IMR-90 (cell line): ENCODE measurements around the gene TPM3. TPM values are rescaled to one million over a fixed set of nuclear protein-coding genes. Genes with fewer than 3 reads are reported as not detected.

Source experiments
- ATAC-seq: fragments of 200-7000 bp; cut with Tn5 transposase; 2 replicates; pipeline ENCODE4 v1.9.1; 2020; ENCODE audit warnings: low read depth, mild to moderate bottlenecking, moderate library complexity
- BruUV-seq: library from RNA; stranded (reverse); fragments of 400-500 nt; replicated peaks from 2 replicates; lab custom pipeline; 2021; lab: Mats Ljungman, UMichigan
- CTCF ChIA-PET: fragments of 300-600 bp; formaldehyde crosslinking; extraction: SDS; loops from one replicate; lab custom pipeline; 2021; ENCODE audit warnings: antibody characterized with exemption; lab: Yijun Ruan, JAX
- POLR2A ChIA-PET: fragments of 300-600 bp; sonication (Branson Sonifier 250); formaldehyde crosslinking; loops from one replicate; lab custom pipeline; 2022; ENCODE audit warnings: antibody characterized with exemption; ENCODE audit not compliant: unreplicated experiment; lab: Charles Lee
- DNase-seq: peaks from one replicate; pipeline ENCODE4 v3.0.0; 2013
- H2AFZ ChIP-seq: replicated peaks from 2 replicates; pipeline ENCODE3; 2013; ENCODE audit warnings: low read length, mild to moderate bottlenecking; ENCODE audit not compliant: poor library complexity
- H2AK5ac ChIP-seq: 2 replicates; pipeline ENCODE4 v1.6.1; 2013; ENCODE audit warnings: low read depth, low read length, inconsistent platforms
- H2AK9ac ChIP-seq: replicated peaks from 2 replicates; pipeline ENCODE3; 2013; ENCODE audit warnings: mild to moderate bottlenecking, low read depth, low read length, moderate library complexity; ENCODE audit not compliant: poor library complexity
- H2BK120ac ChIP-seq: 2 replicates; pipeline ENCODE4 v1.6.1; 2013; ENCODE audit warnings: low read depth, low read length, inconsistent platforms
- H2BK15ac ChIP-seq: 3 replicates; pipeline ENCODE4 v1.6.1; 2013; ENCODE audit warnings: low read depth, low read length, inconsistent platforms
- H2BK20ac ChIP-seq: 2 replicates; pipeline ENCODE4 v1.6.1; 2013; ENCODE audit warnings: low read depth, mild to moderate bottlenecking, inconsistent platforms, low read length, moderate library complexity
- H2BK5ac ChIP-seq: 2 replicates; pipeline ENCODE4 v1.6.1; 2013; ENCODE audit warnings: mild to moderate bottlenecking, low read depth, low read length, inconsistent platforms; ENCODE audit not compliant: poor library complexity, severe bottlenecking
- H3K14ac ChIP-seq: replicated peaks from 2 replicates; pipeline ENCODE4 v1.6.1; 2013; ENCODE audit warnings: low read depth, low read length, inconsistent platforms
- H3K18ac ChIP-seq: 2 replicates; pipeline ENCODE4 v1.6.1; 2013; ENCODE audit warnings: low read depth, low read length, control low read depth
- H3K23ac ChIP-seq: 2 replicates; pipeline ENCODE4 v1.6.1; 2013; ENCODE audit warnings: low read depth, low read length, inconsistent platforms
- H3K27ac ChIP-seq: 2 replicates; pipeline ENCODE4 v1.5.1; 2013; ENCODE audit warnings: mild to moderate bottlenecking, control low read depth, low read length; ENCODE audit not compliant: insufficient read depth
- H3K27me3 ChIP-seq: 2 replicates; pipeline ENCODE4 v1.6.1; 2013; ENCODE audit warnings: low read length; ENCODE audit not compliant: control insufficient read depth, insufficient read depth
- H3K36me3 ChIP-seq: 2 replicates; pipeline ENCODE4 v1.6.1; 2013; ENCODE audit warnings: low read length, mixed read lengths; ENCODE audit not compliant: control insufficient read depth, insufficient read depth
- H3K4ac ChIP-seq: 2 replicates; pipeline ENCODE4 v1.6.1; 2013; ENCODE audit warnings: low read depth, low read length, inconsistent platforms
- H3K4me1 ChIP-seq: 2 replicates; pipeline ENCODE4 v1.6.1; 2013; ENCODE audit warnings: low read length, mixed read lengths; ENCODE audit not compliant: control insufficient read depth, insufficient read depth
- H3K4me2 ChIP-seq: 2 replicates; pipeline ENCODE4 v1.6.1; 2013; ENCODE audit warnings: low read depth, mild to moderate bottlenecking, control low read depth, low read length, moderate library complexity
- H3K4me3 ChIP-seq: 2 replicates; pipeline ENCODE4 v1.5.1; 2013; ENCODE audit warnings: low read depth, mild to moderate bottlenecking, control low read depth, low read length, moderate library complexity; ENCODE audit not compliant: insufficient read depth
- H3K56ac ChIP-seq: 2 replicates; pipeline ENCODE4 v1.6.1; 2013; ENCODE audit warnings: low read length, inconsistent platforms; ENCODE audit not compliant: insufficient read depth; ENCODE audit errors: extremely low read depth
- H3K79me1 ChIP-seq, 2 experiments: 2 replicates each; pipeline ENCODE4 v1.6.1; 2013; ENCODE audit warnings: low read length in 2 of 2, inconsistent platforms in 1 of 2, low read depth in 1 of 2
- H3K9ac ChIP-seq: 2 replicates; pipeline ENCODE4 v1.6.1; 2013; ENCODE audit warnings: low read depth, low read length, control low read depth
- H3K9me1 ChIP-seq: 2 replicates; pipeline ENCODE4 v1.6.1; 2013; ENCODE audit warnings: low read length, inconsistent platforms; ENCODE audit not compliant: insufficient read depth
- H3K9me3 ChIP-seq: 2 replicates; pipeline ENCODE4 v1.6.1; 2013; ENCODE audit warnings: low read length; ENCODE audit not compliant: control insufficient read depth, insufficient read depth
- H4K20me1 ChIP-seq: 2 replicates; pipeline ENCODE4 v1.6.1; 2013; ENCODE audit warnings: low read length, inconsistent platforms; ENCODE audit not compliant: insufficient read depth
- H4K5ac ChIP-seq: 2 replicates; pipeline ENCODE4 v1.6.1; 2013; ENCODE audit warnings: mild to moderate bottlenecking, low read depth, low read length, control low read depth
- H4K8ac ChIP-seq, 2 experiments: 2 replicates each; pipeline ENCODE4 v1.6.1; 2013; ENCODE audit warnings: low read depth in 2 of 2, low read length in 2 of 2, control low read depth in 1 of 2, inconsistent platforms in 1 of 2
- H4K91ac ChIP-seq: 2 replicates; pipeline ENCODE4 v1.6.1; 2013; ENCODE audit warnings: low read depth, low read length, inconsistent platforms; ENCODE audit not compliant: insufficient read depth
- FOS ChIP-seq: fragments of 150-350 bp; IDR thresholded peaks from 2 replicates; pipeline ENCODE4 v1.6.1; 2016; ENCODE audit warnings: low read depth, low read length
- MAZ ChIP-seq: IDR thresholded peaks from 2 replicates; pipeline ENCODE4 v1.6.1; 2012; ENCODE audit warnings: low read depth, mild to moderate bottlenecking, low read length, improper control_type of control experiment, moderate library complexity, borderline replicate concordance
- MXI1 ChIP-seq: IDR thresholded peaks from 2 replicates; pipeline ENCODE4 v1.6.1; 2012; ENCODE audit warnings: low read depth, mild to moderate bottlenecking, low read length, moderate library complexity, borderline replicate concordance
- POLR2A ChIP-seq: IDR thresholded peaks from 2 replicates; pipeline ENCODE4 v1.6.1; 2012; ENCODE audit warnings: mild to moderate bottlenecking, low read depth, low read length
- RAD21 ChIP-seq: IDR thresholded peaks from 2 replicates; pipeline ENCODE4 v1.6.1; 2012; ENCODE audit warnings: low read length, improper control_type of control experiment
- WGBS, 2 experiments: methylation state at CpG; one replicate each; pipeline versions ENCODE4 v1.1.5 to v1.1.7; 2013; ENCODE audit warnings: missing lambda C conversion rate in 2 of 2; ENCODE audit not compliant: insufficient read length in 1 of 2; ENCODE audit errors: extremely low coverage in 2 of 2; 5-methylcytosine and 5-hydroxymethylcytosine counted together
- dilution Hi-C: fragments of 300-500 bp; cut with HindIII; formaldehyde crosslinking; loops from one replicate; pipeline ENCODE4 v1.14.3; 2018; ENCODE audit warnings: low sequenced_read_pairs; ENCODE audit not compliant: unreplicated experiment
- in situ Hi-C: fragments of 300-500 bp; cut with MboI; formaldehyde crosslinking; loops from 3 replicates; pipeline ENCODE4 v1.14.3; 2019; ENCODE audit warnings: low sequenced_read_pairs, inconsistent platforms, mixed read lengths
- intact Hi-C: fragments of 100-400 bp; cut with micrococcal nuclease; formaldehyde crosslinking; loops from 2 replicates; pipeline ENCODE4 v1.10.0; 2022
- polyA plus RNA-seq, 3 experiments: library from polyadenylated mRNA; depleted of rRNA; stranded (reverse); fragments of >200 nt; gene quantifications; 2 replicates each; pipeline ENCODE4 v1.2.3, GENCODE V29; 2012; ENCODE audit warnings: low replicate concordance in 1 of 3
- total RNA-seq: library from RNA; depleted of rRNA; stranded (reverse); fragments of >200 nt; gene quantifications from 2 replicates; pipeline ENCODE4 v1.2.3, GENCODE V29; 2012

Gene TPM3
- total and polyA plus RNA-seq, 2 of the 4 experiments (the other 2 are of a cell fraction): 438 to 530 TPM

- Histone ChIP-seq H3K23ac (peak overlapping the region; percentile 48), H2BK120ac (no peak overlapping the region), H3K56ac (no peak overlapping the region), H3K4ac (no peak overlapping the region), H3K9me3 (no peaks in the 10 kb centered on the region), H2AK9ac (no peak overlapping the region), H2BK15ac (no peak overlapping the region), H2AK5ac (0 out of 2 replicates have a peak overlapping the region, but pooled peaks have one; percentile 36), H3K27me3 (no peaks in the 10 kb centered on the region), H2AFZ (no peak overlapping the region), H3K9me1 (no peaks in the 10 kb centered on the region), H4K91ac (no peak overlapping the region), H4K20me1 (peaks cover 22% of the 10 kb centered on the region), H2BK20ac (no peak overlapping the region), H4K5ac (no peak overlapping the region), H2BK5ac (no peak overlapping the region), H3K4me3 (no peak overlapping the region), H3K27ac (no peak overlapping the region), H4K8ac (no peak overlapping the region), H3K18ac (no peak overlapping the region), H3K4me1 (peaks cover 6% of the 10 kb centered on the region; the same call in 1 of the 2 replicates), H3K9ac (no peak overlapping the region), H3K36me3 (peaks cover 17% of the 10 kb centered on the region), H3K14ac (no peak overlapping the region), H3K79me1 (peaks cover 19 to 56% of the 10 kb centered on the region in 2 experiments), H3K4me2 (peak overlapping the region; percentile 44; the same call in 1 of the 2 replicates)
- in situ Hi-C loops (no loop called here), intact Hi-C loops (no loop called here), dilution Hi-C loops (no loop called here)
- WGBS, 2 experiments: no CpG with 5 or more reads among the region's 3 CpGs
- ATAC-seq: no peak
- ChIA-PET POLR2A (interaction anchor here (0.5 kb wide), 1 partner anchor 392 kb away, joined by 10 read pairs; no protein-coding TSS in a partner anchor), CTCF (interaction anchor here (1.2 kb wide), 1 partner anchor 25 kb away, joined by 3 read pairs; no protein-coding TSS in a partner anchor)
- DNase-seq: no peak
- TF ChIP-seq POLR2A (no peak), MAZ (no peak), MXI1 (no peak), FOS (no peak), RAD21 (no peak)
- BruUV-seq: no TSS peak
These were observed 26.6 kb upstream of the TPM3 start for GRCh38 chr1:154218545-154218944.
